ENCODE measurements around the gene TNNI2.

DNA sequence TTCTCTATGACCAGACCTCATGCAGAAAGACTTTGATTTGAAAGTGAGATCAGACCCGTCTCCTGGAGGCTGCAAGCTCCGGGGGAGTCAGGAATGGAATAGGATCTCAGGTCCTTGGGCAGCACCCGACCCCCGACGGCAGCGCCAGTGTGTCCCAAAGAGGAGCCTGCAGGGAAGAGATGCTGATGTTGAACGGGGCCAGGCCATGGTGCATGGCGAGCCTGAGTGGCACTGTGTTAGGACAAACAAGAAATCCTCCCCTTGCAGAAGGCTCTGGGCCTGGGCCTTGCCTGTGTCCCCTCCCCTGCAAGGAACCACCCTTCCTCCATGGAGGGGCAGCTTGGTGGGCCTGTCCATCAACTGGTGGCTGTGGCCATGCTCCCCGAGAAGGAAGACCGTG lies 24.1 kb upstream of the TNNI2 start:
- TF ChIP-seq POLR2AphosphoS5 (IDR thresholded peaks at IDR 0.05; ENCODE audit: borderline replicate concordance, low read depth, low read length) (no peak), EZH2 (IDR thresholded peaks at IDR 0.05) (no peak), FOXP2 (optimal IDR thresholded peaks at IDR 0.05; ENCODE audit: control extremely low read depth, extremely low read length, insufficient read depth) (no peak)
